Measurements from ENCODE around the gene SYT13. TPM values are rescaled to one million over a fixed set of nuclear protein-coding genes. Genes with fewer than 3 reads are reported as not detected.

SYT13 gene
- total RNA-seq, 6 experiments from 2014 or later, result 0.12 to 0.63 (median 0.44) TPM; not detected in 1

DNA sequence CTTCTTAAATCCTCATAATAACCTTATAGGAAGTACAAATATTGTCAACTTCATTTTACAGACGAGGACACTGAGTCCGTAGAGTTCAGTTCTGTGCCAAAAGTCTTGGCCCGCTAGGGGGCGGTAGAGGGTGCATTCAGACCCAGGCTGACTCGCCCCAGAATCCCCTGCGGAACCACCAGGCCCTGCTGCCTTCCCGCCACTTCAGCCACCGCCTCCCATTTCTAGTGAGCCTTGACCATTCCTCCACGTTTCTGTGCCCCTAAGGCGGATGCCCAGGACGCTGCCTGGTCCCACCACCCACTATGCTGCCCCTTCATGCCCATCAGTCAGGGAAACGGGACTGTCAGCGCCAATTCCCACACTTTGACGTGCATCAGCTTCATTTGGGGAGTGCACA lies 19.1 kb downstream of the SYT13 start:
- WGBS (ENCODE audit: insufficient coverage, low coverage, low lambda C conversion rate, missing lambda C conversion rate), result 49% methylated on average over 7 of the region's 14 CpGs
- Histone ChIP-seq H3K36me3 (no peaks in the 10 kb centered on the region), H3K27me3 (no peaks in the 10 kb centered on the region), H3K4me3 (no peak overlapping the region), H3K4me1 (no peaks in the 10 kb centered on the region), H3K27ac (no peak overlapping the region), H3K9me3 (no peaks in the 10 kb centered on the region)
- DNase-seq (no peak), ATAC-seq (no peak)
- intact Hi-C loops (cut with DNase I), result no loop called here
- TF ChIP-seq, protein P1, sequence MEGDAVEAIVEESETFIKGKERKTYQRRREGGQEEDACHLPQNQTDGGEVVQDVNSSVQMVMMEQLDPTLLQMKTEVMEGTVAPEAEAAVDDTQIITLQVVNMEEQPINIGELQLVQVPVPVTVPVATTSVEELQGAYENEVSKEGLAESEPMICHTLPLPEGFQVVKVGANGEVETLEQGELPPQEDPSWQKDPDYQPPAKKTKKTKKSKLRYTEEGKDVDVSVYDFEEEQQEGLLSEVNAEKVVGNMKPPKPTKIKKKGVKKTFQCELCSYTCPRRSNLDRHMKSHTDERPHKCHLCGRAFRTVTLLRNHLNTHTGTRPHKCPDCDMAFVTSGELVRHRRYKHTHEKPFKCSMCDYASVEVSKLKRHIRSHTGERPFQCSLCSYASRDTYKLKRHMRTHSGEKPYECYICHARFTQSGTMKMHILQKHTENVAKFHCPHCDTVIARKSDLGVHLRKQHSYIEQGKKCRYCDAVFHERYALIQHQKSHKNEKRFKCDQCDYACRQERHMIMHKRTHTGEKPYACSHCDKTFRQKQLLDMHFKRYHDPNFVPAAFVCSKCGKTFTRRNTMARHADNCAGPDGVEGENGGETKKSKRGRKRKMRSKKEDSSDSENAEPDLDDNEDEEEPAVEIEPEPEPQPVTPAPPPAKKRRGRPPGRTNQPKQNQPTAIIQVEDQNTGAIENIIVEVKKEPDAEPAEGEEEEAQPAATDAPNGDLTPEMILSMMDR (IDR thresholded peaks at IDR 0.05), result peak in 1 of 4 donors; percentile 27
- no peak for TF ChIP-seq POLR2A (IDR thresholded peaks at IDR 0.05)

DNA sequence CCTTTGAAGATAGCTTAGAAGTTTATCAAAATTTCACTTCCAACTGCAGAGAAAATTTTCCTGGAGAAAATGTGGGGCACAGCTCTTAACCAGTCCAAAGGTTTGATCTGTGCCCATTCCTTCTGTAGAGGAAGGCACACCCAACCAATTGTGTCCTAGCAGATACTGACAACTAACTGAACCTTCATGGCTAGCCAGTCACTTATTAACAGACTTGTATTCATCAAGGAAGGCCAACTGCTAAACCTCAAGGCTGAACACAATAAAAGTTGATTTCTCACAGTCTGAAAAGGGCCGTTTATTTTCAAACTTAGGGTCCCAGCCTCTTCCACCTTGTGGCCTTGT lies 19.5 kb downstream of the SYT13 start:
- 67% methylated on average over 1 of the region's 1 CpG for WGBS (ENCODE audit: insufficient coverage, low coverage, low lambda C conversion rate, missing lambda C conversion rate)
- Histone ChIP-seq H3K9me3 (no peaks in the 10 kb centered on the region), H3K27me3 (no peaks in the 10 kb centered on the region), H3K4me3 (no peak overlapping the region), H3K36me3 (no peaks in the 10 kb centered on the region), H3K27ac (no peak overlapping the region), H3K4me1 (no peaks in the 10 kb centered on the region)
- ATAC-seq, result no peak
- DNase-seq, result no peak
- intact Hi-C loops (cut with DNase I), result no loop called here
- TF ChIP-seq, protein P1 (IDR thresholded peaks at IDR 0.05), result no peak
- no peak for TF ChIP-seq POLR2A (IDR thresholded peaks at IDR 0.05)

DNA sequence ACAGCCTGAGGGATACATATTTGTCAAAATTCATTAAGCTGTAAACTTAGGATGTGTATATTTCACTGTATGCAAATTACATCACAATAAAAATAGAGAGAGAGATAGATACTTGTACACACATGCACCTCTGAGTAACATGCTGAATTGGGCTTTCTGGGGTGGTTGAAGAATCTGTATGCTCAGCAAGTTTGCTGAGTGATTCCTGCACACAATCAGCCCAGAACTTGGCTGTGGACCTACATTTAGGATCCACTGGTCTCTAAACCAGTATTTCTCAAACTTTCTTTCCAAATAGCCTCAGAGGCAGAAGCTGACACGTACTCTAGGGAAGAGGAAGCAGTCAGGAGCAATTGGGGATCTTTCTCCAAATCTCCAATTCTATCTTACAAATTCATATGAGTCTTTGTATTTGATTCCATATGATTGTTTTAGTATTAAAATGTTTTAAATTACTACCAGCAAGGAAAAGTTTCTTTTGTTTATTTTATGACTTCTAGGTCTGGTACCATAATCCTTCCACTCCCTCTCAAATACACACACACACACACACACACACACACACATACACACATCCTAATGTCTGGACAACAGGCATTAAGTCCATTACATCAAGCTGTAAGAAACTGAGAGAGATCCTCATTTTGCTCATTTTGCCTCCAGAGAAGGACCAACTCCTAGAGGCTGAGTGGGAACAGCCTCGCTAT lies 20.0 kb downstream of the SYT13 start:
- no peaks in the 10 kb centered on the region for H3K4me1 ChIP-seq
- H3K4me3 ChIP-seq, result no peak overlapping the region
- intact Hi-C loops (cut with DNase I), result no loop called here
- 73% methylated on average over 2 of the region's 2 CpGs for WGBS (ENCODE audit: insufficient coverage, low coverage, low lambda C conversion rate, missing lambda C conversion rate)
- H3K27ac ChIP-seq, result no peak overlapping the region
- ATAC-seq, result no peak
- no peaks in the 10 kb centered on the region for H3K27me3 ChIP-seq
- no peaks in the 10 kb centered on the region for H3K9me3 ChIP-seq
- no peaks in the 10 kb centered on the region for H3K36me3 ChIP-seq
- no peak for DNase-seq
- TF ChIP-seq, protein P1 (IDR thresholded peaks at IDR 0.05), result no peak
- TF ChIP-seq POLR2A (IDR thresholded peaks at IDR 0.05), result no peak

DNA sequence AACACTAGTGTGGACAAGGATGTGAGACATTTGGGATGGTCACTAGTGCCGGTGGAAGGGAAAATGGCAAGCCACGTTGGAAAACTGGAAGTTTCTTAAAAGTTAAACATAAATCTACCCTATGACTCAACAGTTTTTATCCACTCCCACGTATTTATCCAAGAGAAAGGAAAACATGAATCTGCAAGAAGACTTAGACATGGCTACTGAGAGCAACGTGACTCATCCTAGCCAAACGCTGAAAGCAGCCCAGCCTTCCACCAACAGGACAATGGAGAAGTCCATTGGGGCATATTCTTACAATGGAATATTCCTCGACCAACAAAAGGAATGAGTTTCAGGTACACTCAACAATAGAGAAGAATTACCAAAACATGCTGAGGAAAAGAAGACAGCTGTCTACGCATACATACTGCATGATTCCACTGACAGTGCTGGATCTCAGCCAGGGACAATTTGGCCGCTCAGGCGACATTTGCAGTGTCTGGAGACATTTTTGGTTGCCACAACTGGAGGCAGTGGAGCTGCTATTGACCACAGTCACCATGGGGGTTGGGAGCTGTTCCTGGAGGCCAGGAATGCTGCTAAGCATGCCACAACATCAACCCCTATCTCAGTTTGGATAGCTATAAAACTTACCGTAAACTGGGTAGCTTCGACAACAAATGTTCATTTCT lies 21.2 kb downstream of the SYT13 start:
- Histone ChIP-seq H3K9me3 (no peaks in the 10 kb centered on the region), H3K4me3 (no peak overlapping the region), H3K27ac (no peak overlapping the region), H3K4me1 (no peaks in the 10 kb centered on the region), H3K36me3 (no peaks in the 10 kb centered on the region), H3K27me3 (no peaks in the 10 kb centered on the region)
- ATAC-seq (peak in 1 of 4 donors; percentile 68), DNase-seq (no peak)
- no peak for TF ChIP-seq POLR2A (IDR thresholded peaks at IDR 0.05)
- TF ChIP-seq, protein P1 (IDR thresholded peaks at IDR 0.05), result no peak
- 43% methylated on average over 8 of the region's 11 CpGs for WGBS (ENCODE audit: insufficient coverage, low coverage, low lambda C conversion rate, missing lambda C conversion rate)
- intact Hi-C loops (cut with DNase I), result no loop called here
